Natural killer cell (primary cell): Measurements from ENCODE around the gene DDX24. TPM values are rescaled to one million over a fixed set of nuclear protein-coding genes. Genes with fewer than 3 reads are reported as not detected.

Experiments used
- ATAC-seq, 3 donors: fragments of 150-1000 bp in 2 of 3; fragments of 200-7000 bp in 1 of 3; cut with Tn5 transposase; 1 replicate in 1 of 3; 2 replicates in 2 of 3; pipeline ENCODE4 v1.10.0; 2021; ENCODE audit warnings: mild to moderate bottlenecking in 2 of 3, moderate library complexity in 2 of 3
- DNase-seq, 2 donors: peaks; one replicate each; pipeline versions ENCODE4 v3.0.0 to v3.0.0-alpha.2; 2013 to 2021; ENCODE audit warnings: mixed read lengths in 1 of 2
- H3K27ac ChIP-seq: one replicate; pipeline ENCODE4 v1.5.1; 2013; ENCODE audit warnings: mild to moderate bottlenecking, low read length
- H3K27me3 ChIP-seq: one replicate; pipeline ENCODE4 v1.6.1; 2013; ENCODE audit warnings: low read length; ENCODE audit not compliant: control insufficient read depth, insufficient read depth
- H3K36me3 ChIP-seq: one replicate; pipeline ENCODE4 v1.6.1; 2013; ENCODE audit warnings: low read length; ENCODE audit not compliant: control insufficient read depth, insufficient read depth
- H3K4me1 ChIP-seq: one replicate; pipeline ENCODE4 v1.6.1; 2013; ENCODE audit warnings: low read length; ENCODE audit not compliant: control insufficient read depth, insufficient read depth
- H3K4me3 ChIP-seq: one replicate; pipeline ENCODE4 v1.5.1; 2013; ENCODE audit warnings: low read length
- H3K9me3 ChIP-seq: one replicate; pipeline ENCODE4 v1.6.1; 2013; ENCODE audit warnings: low read length; ENCODE audit not compliant: control insufficient read depth, insufficient read depth
- H3K27ac Mint-ChIP-seq, 2 donors: one replicate each; pipeline ENCODE4 v1.8.0; 2022; ENCODE audit warnings: mild to moderate bottlenecking in 2 of 2, mixed read lengths in 2 of 2, moderate library complexity in 1 of 2
- H3K27me3 Mint-ChIP-seq, 2 donors: one replicate each; pipeline ENCODE4 v1.8.0; 2022; ENCODE audit warnings: low read depth in 2 of 2, mixed read lengths in 2 of 2
- H3K36me3 Mint-ChIP-seq: one replicate; pipeline ENCODE4 v1.8.0; 2022; ENCODE audit warnings: mixed read lengths
- H3K4me1 Mint-ChIP-seq, 2 donors: one replicate each; pipeline ENCODE4 v1.8.0; 2022; ENCODE audit warnings: mixed read lengths in 2 of 2
- H3K4me3 Mint-ChIP-seq: one replicate; pipeline ENCODE4 v1.8.0; 2022; ENCODE audit warnings: mild to moderate bottlenecking, moderate library complexity, mixed read lengths
- H3K9me3 Mint-ChIP-seq, 2 donors: one replicate each; pipeline ENCODE4 v1.8.0; 2022; ENCODE audit warnings: mixed read lengths in 2 of 2
- WGBS: methylation state at CpG from one replicate; pipeline ENCODE4 v1.1.7; 2013; ENCODE audit warnings: missing lambda C conversion rate; ENCODE audit not compliant: insufficient coverage; 5-methylcytosine and 5-hydroxymethylcytosine counted together
- intact Hi-C: fragments of 100-400 bp; cut with micrococcal nuclease; formaldehyde crosslinking; loops from one replicate; pipeline ENCODE4 v1.14.2; 2022
- total RNA-seq, 4 donors: library from RNA; stranded (reverse); fragments of 120-200 nt in 1 of 4; gene quantifications; one replicate each; pipeline versions ENCODE4 v1.2.3 to v1.2.4, GENCODE V29; 2013 to 2022
- TF ChIP-seq, protein P1 (sequence below): fragments of 200-600 bp; IDR thresholded peaks from one replicate; pipeline ENCODE4 v1.8.0; 2022; ENCODE audit warnings: antibody characterized with exemption

Gene DDX24
- total RNA-seq, 3 donors from 2014 or later (not counting 1 experiment from before 2014, with no cell fraction given): 250 to 357 (median 296) TPM

DNA sequence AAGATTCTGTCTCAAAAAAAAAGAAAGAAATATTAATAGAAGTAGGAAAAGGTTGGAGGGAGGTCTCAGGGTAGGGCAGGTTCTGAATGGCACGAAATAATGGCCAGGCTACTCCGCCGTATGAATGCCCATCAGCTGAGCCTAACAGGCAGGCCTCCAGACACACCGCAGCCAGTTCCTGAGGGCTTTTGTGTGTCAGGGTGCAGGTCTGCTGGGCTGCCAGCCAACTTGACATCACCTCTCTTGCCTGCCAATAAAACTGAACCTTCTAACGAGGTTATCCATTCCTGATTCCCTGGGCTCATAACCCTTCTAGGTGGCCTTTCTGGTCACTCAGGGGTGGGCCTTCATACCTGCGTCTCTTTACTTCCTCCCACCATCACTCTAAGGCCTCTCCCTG is 32.5 kb upstream of the DDX24 start:
- 78% methylated on average over 6 of the region's 6 CpGs for WGBS
- H3K27me3 Mint-ChIP-seq: peaks cover 25 to 43% of the 10 kb centered on the region in 2 donors

DNA sequence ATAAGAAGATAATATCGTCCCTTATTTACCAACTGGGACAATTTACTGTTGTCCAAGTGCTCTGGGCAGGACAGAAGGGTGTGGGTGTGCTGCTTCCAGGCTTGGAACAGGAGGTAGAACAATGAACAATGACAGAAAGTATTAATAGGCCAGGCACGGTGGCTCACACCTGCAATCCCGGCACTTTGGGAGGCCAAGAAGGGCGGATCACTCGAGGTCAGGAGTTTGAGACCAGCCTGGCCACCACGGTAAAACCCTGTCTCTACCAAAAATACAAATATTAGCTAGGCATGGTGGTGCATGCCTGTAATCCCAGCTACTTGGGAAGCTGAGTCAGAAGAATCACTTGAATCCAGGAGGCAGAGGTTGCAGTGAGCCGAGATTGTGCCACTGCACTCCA is 32.1 kb upstream of the DDX24 start:
- no peak overlapping the region for H3K27ac ChIP-seq
- Mint-ChIP-seq H3K27me3 (peaks cover 25 to 41% of the 10 kb centered on the region in 2 donors), H3K36me3 (no peaks in the 10 kb centered on the region), H3K4me3 (no peak overlapping the region), H3K4me1 (peaks cover 0 to 7% of the 10 kb centered on the region in 2 donors), H3K9me3 (no peaks in the 10 kb centered on the region), H3K27ac (no peak overlapping the region)
- TF ChIP-seq, protein P1, sequence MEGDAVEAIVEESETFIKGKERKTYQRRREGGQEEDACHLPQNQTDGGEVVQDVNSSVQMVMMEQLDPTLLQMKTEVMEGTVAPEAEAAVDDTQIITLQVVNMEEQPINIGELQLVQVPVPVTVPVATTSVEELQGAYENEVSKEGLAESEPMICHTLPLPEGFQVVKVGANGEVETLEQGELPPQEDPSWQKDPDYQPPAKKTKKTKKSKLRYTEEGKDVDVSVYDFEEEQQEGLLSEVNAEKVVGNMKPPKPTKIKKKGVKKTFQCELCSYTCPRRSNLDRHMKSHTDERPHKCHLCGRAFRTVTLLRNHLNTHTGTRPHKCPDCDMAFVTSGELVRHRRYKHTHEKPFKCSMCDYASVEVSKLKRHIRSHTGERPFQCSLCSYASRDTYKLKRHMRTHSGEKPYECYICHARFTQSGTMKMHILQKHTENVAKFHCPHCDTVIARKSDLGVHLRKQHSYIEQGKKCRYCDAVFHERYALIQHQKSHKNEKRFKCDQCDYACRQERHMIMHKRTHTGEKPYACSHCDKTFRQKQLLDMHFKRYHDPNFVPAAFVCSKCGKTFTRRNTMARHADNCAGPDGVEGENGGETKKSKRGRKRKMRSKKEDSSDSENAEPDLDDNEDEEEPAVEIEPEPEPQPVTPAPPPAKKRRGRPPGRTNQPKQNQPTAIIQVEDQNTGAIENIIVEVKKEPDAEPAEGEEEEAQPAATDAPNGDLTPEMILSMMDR: no peak
- H3K36me3 ChIP-seq: no peaks in the 10 kb centered on the region
- no peak for ATAC-seq
- peaks cover 2% of the 10 kb centered on the region for H3K4me1 ChIP-seq
- intact Hi-C loops: no loop called here
- H3K27me3 ChIP-seq: no peaks in the 10 kb centered on the region
- H3K4me3 ChIP-seq: no peak overlapping the region
- no peak for DNase-seq
- 92% methylated on average over 7 of the region's 7 CpGs for WGBS
- H3K9me3 ChIP-seq: no peaks in the 10 kb centered on the region

More for the DNA sequence above, 32.5 kb upstream of the DDX24 start:
- no peak overlapping the region for H3K4me3 ChIP-seq
- TF ChIP-seq, protein P1: no peak
- Mint-ChIP-seq H3K9me3 (no peaks in the 10 kb centered on the region), H3K27ac (no peak overlapping the region), H3K4me1 (peaks cover 0 to 10% of the 10 kb centered on the region in 2 donors), H3K4me3 (no peak overlapping the region), H3K36me3 (no peaks in the 10 kb centered on the region)
- H3K4me1 ChIP-seq: peaks cover 3% of the 10 kb centered on the region
- DNase-seq (no peak), ATAC-seq (no peak)
- H3K36me3 ChIP-seq: no peaks in the 10 kb centered on the region
- H3K9me3 ChIP-seq: no peaks in the 10 kb centered on the region
- no peaks in the 10 kb centered on the region for H3K27me3 ChIP-seq
- intact Hi-C loops: no loop called here
- H3K27ac ChIP-seq: no peak overlapping the region

DNA sequence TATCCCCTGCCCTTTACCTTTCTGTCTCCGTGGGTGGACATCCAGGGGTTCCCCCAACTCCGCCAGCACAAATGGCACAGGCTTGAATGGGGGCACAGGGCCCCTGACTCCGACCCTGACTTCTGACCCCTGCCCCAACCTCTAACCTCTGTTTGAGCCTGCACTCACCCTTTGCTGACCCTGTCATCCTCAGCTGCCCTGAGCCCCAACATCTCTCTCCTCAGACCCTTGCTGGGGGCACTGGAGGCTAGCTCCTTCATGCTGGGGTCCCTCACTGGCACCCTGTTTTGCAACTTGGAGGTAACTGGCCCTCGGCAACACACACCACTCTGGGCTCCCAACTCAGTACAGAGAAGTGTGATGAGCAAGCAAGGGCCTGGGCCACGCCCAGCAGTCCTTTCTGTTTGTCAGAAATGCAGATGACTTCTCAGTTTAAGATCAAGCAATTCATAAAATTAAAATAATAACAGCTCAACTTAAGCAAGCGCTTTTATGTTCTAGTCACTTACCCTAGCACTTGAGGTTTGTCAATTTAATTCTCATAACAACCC is 31.6 kb upstream of the DDX24 start:
- TF ChIP-seq, protein P1: no peak
- no peaks in the 10 kb centered on the region for H3K4me1 ChIP-seq
- Mint-ChIP-seq H3K27me3 (peaks cover 20 to 36% of the 10 kb centered on the region in 2 donors), H3K4me3 (no peak overlapping the region), H3K9me3 (no peaks in the 10 kb centered on the region), H3K4me1 (peaks cover 0 to 2% of the 10 kb centered on the region in 2 donors), H3K36me3 (no peaks in the 10 kb centered on the region), H3K27ac (peak overlapping the region in 1 of 2 donors; percentile 25)
- DNase-seq (no peak), ATAC-seq (no peak)
- no peak overlapping the region for H3K27ac ChIP-seq
- 84% methylated on average over 6 of the region's 6 CpGs for WGBS
- intact Hi-C loops: no loop called here
- no peaks in the 10 kb centered on the region for H3K36me3 ChIP-seq
- no peak overlapping the region for H3K4me3 ChIP-seq
- no peaks in the 10 kb centered on the region for H3K9me3 ChIP-seq
- H3K27me3 ChIP-seq: no peaks in the 10 kb centered on the region
